Esophagus mucosa (tissue), 1 donor: ENCODE results near the gene RND2. TPM values are rescaled to one million over a fixed set of nuclear protein-coding genes. Genes with fewer than 3 reads are reported as not detected.
"Not testable (repeated sequence)": the region's sequence is repeated elsewhere in the genome, so short reads cannot be mapped to it uniquely, and the experiment has no call there.

ENCODE experiments used
- ATAC-seq: fragments of 200-7000 bp; cut with Tn5 transposase; one replicate; pipeline ENCODE4 v1.9.1; 2020
- total RNA-seq: library from RNA; stranded (reverse); gene quantifications from one replicate; pipeline ENCODE4 v1.2.4, GENCODE V29; 2023
- donor health status: DM: yes; HTN: yes; CAD: no.

RND2 gene
- total RNA-seq: 0.16 TPM

- ATAC-seq: peak; percentile 58
Observed at GRCh38 chr17:43024407-43025289, at the start of gene RND2. TSS of gene RND2 (plus strand) at chr17:43025231. CDS start at chr17:43025348, 117 bp downstream.

GRCh38 chr17:42975265-42975664 is 49.8 kb upstream of the RND2 start:
- no peak for ATAC-seq

GRCh38 chr17:42975701-42976100 is 49.3 kb upstream of the RND2 start:
- not testable (repeated sequence) for ATAC-seq

GRCh38 chr17:42979511-42980273 is 45.3 kb upstream of the RND2 start, which contains the start of gene PTGES3L:
TSS of gene PTGES3L (minus strand) at chr17:42980080. CDS start at chr17:42980053, 27 bp downstream.
- ATAC-seq: peak; percentile 26

GRCh38 chr17:42980274-42980765 is 44.7 kb upstream of the RND2 start, which contains the start of gene RUNDC1:
TSS of gene RUNDC1 (plus strand) at chr17:42980565. CDS start at chr17:42980577, 12 bp downstream.
- peak; percentile 89 for ATAC-seq

GRCh38 chr17:42980766-42981397 is 44.1 kb upstream of the RND2 start:
- peak; percentile 79 for ATAC-seq

- ATAC-seq: no peak
Observed at GRCh38 chr17:42982266-42982665, 42.8 kb upstream of the RND2 start.

- ATAC-seq: no peak
Observed at GRCh38 chr17:42985225-42985624, 39.8 kb upstream of the RND2 start.

- no peak for ATAC-seq
Observed at GRCh38 chr17:42989141-42989540, 35.9 kb upstream of the RND2 start.

- peak; percentile 57 for ATAC-seq
Observed at GRCh38 chr17:42989726-42990652, 35.0 kb upstream of the RND2 start.

GRCh38 chr17:42991471-42991870 is 33.6 kb upstream of the RND2 start:
- no peak for ATAC-seq

- no peak for ATAC-seq
Observed at GRCh38 chr17:42992872-42993271, 32.2 kb upstream of the RND2 start.

- ATAC-seq: not testable (repeated sequence)
Observed at GRCh38 chr17:42993913-42994312, 31.1 kb upstream of the RND2 start.

GRCh38 chr17:42997390-42997983 is 27.5 kb upstream of the RND2 start:
- ATAC-seq: peak; percentile 2

GRCh38 chr17:42997984-42998938 is 26.8 kb upstream of the RND2 start, which contains the start of gene RPL27:
TSS of gene RPL27 (plus strand) at chr17:42998419. CDS start at chr17:42998751, 332 bp downstream.
- peak; percentile 96 for ATAC-seq

GRCh38 chr17:42999003-42999525 is 26.0 kb upstream of the RND2 start:
- ATAC-seq: no peak

GRCh38 chr17:43000894-43001293 is 24.1 kb upstream of the RND2 start:
- not testable (repeated sequence) for ATAC-seq

- ATAC-seq: peak; percentile 38
Observed at GRCh38 chr17:43003542-43004172, 21.4 kb upstream of the RND2 start.
